22Rv1 (cell line): ENCODE results near the gene PIP4K2C.
"Not testable (repeated sequence)": the region's sequence is repeated elsewhere in the genome, so short reads cannot be mapped to it uniquely, and the experiment has no call there.

Experiments
- H3K27ac ChIP-seq: fragments of 450-650 bp; 2 replicates; pipeline ENCODE4 v1.5.1; 2017
- ZFX ChIP-seq: fragments of 450-650 bp; IDR thresholded peaks from 2 replicates; pipeline ENCODE4 v1.6.1; 2017; ENCODE audit warnings: antibody characterized with exemption, borderline replicate concordance
- TF ChIP-seq, protein P1 (sequence below): fragments of 450-650 bp; IDR thresholded peaks from 2 replicates; pipeline ENCODE4 v1.5.1; 2017; ENCODE audit warnings: mild to moderate bottlenecking

The PIP4K2C gene

GRCh38 chr12:57552306-57552651, 38.7 kb upstream of the PIP4K2C start:
- H3K27ac ChIP-seq = no peak overlapping the region
- TF ChIP-seq, protein P1, sequence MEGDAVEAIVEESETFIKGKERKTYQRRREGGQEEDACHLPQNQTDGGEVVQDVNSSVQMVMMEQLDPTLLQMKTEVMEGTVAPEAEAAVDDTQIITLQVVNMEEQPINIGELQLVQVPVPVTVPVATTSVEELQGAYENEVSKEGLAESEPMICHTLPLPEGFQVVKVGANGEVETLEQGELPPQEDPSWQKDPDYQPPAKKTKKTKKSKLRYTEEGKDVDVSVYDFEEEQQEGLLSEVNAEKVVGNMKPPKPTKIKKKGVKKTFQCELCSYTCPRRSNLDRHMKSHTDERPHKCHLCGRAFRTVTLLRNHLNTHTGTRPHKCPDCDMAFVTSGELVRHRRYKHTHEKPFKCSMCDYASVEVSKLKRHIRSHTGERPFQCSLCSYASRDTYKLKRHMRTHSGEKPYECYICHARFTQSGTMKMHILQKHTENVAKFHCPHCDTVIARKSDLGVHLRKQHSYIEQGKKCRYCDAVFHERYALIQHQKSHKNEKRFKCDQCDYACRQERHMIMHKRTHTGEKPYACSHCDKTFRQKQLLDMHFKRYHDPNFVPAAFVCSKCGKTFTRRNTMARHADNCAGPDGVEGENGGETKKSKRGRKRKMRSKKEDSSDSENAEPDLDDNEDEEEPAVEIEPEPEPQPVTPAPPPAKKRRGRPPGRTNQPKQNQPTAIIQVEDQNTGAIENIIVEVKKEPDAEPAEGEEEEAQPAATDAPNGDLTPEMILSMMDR = no peak
- no peak for TF ChIP-seq ZFX

- no peak overlapping the region for H3K27ac ChIP-seq
- TF ChIP-seq ZFX = no peak
- TF ChIP-seq, protein P1 = no peak
Observed at GRCh38 chr12:57552835-57553313, 38.1 kb upstream of the PIP4K2C start.

DNA sequence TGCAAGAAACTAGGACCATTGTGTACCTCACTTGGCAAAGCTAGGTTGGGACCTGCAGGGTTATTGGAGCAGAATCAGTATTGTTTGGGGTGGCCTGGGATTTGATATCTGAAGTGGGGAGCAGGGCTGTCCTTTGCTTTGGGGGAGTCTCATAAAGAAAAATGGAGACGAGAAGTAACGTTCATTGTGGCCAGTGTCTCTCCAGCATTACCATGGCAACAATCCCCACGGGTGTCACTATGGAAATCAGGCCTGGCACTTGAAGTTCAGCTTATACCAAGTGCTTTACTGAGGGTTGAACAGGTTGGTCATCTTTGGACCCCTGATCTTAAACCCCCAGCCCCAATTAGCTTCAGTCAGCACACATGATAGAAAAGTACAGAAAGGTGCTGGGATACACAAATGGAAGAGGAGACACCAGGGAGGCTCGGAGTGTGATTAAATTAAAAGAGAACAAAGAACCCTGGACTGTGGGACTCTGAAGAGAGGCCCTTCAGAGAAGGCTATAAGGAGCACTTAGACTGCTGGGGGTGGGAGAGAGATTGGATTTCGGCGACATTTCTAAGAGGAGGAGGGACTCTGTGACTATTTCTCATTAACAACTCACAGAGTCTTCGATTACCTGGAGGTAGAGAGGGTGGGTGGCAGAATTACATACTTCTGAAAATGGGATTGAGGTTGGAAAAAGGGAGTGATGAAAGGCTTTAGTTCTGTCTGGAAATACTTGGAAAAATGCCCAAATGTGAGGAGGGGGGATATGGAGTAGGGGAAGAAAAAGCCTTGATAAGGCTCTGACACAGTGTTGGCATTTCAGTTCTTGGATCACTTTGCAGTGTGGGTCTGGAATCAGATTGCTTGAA, 37.4 kb upstream of the PIP4K2C start:
- TF ChIP-seq, protein P1 = no peak
- no peak for TF ChIP-seq ZFX
- no peak overlapping the region for H3K27ac ChIP-seq

DNA sequence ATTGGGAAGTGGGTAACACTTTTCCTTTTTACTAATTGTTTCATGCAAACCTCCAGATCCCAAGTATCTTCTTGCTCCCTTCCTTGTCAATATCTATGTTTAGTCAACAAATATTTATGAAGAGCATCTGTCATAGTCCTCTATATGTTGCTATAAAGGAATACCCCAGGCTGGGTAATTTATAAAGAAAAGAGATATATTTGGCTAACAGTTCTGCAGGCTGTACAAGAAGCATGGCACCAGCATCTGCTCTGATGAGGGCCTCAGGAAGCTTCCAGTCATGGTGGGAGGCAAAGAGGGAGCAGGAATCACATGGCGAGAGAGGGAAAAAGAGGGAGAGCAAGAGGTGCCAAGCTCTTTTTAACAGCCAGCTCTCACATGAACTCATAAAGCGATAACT, 36.5 kb upstream of the PIP4K2C start:
- TF ChIP-seq ZFX = no peak
- TF ChIP-seq, protein P1 = no peak
- H3K27ac ChIP-seq = no peak overlapping the region

DNA sequence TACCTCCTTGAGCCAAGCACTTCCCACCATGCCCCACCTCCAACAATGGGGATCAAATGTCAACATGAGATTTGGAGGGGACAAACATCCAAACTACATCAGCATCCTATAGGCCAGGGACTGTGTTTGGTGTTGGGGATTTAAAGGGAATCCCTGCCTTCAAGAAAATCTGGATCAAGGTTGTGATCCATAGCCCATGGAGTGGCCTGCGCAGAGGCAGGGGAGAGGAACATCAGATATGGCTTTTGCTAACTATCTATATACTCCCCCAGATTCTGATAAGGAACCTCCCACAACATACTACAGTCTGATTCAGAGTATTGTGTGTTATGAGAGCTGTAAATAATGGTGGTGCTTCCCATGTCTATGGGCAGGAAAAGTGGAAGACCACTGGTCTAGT, 36.1 kb upstream of the PIP4K2C start:
- TF ChIP-seq, protein P1 = no peak
- no peak for TF ChIP-seq ZFX
- no peak overlapping the region for H3K27ac ChIP-seq

DNA sequence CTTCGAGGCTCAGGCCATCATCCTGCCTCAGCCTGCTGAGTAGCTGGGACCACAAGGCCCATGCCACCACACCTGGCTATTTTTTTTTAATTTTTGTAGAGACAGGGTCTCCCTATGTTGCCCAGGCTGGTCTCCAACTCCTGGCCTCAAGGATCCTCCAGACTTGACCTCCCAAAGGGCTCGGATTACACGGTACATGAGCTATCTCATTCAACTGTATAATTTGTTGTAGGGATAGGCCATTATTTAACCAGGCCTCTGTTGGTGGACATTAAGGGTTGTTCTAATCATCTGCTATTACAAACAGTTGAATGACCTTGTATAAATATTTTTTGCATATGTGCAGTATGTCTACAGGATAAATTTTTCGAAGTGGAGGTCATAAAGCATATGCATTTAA, 32.1 kb upstream of the PIP4K2C start:
- no peak overlapping the region for H3K27ac ChIP-seq
- TF ChIP-seq, protein P1 = no peak
- TF ChIP-seq ZFX = no peak

DNA sequence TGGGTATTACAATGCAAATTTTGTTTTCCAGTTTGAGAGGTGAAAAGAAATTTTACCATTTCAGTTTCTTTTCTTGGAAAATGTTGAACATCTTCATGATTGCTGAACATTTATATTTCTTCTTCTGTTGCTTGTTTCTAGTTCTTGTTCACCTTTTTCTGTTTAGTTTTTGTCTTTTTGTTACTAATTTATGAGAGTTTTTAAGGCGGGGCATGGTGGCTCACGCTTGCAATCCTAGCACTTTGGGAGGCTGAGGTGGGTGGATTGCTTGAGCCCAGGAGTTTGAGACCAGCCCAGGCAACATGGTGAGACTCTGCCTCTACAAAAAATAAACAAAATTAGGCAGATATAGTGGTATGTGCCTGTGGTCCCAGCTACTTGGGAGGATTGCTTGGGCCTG, 30.5 kb upstream of the PIP4K2C start:
- H3K27ac ChIP-seq = no peak overlapping the region
- TF ChIP-seq ZFX = no peak
- TF ChIP-seq, protein P1 = no peak

- H3K27ac ChIP-seq = not testable (repeated sequence)
Observed at GRCh38 chr12:57561117-57561516, 29.9 kb upstream of the PIP4K2C start.
